Endothelial cell of umbilical vein (primary cell): Measurements from ENCODE around the gene CCNB3. TPM values are rescaled to one million over a fixed set of nuclear protein-coding genes. Genes with fewer than 3 reads are reported as not detected.

ENCODE experiments used
- BruUV-seq: library from RNA; stranded (reverse); fragments of 400-500 nt; replicated peaks from 2 replicates; lab custom pipeline; 2021; lab: Mats Ljungman, UMichigan
- CTCF ChIA-PET: fragments of 300-600, 350-600 bp; sonication (Branson Sonifier 250); formaldehyde crosslinking; loops from one replicate; lab custom pipeline; 2021; ENCODE audit warnings: antibody characterized with exemption, inconsistent platforms; lab: Charles Lee
- POLR2A ChIA-PET: fragments of 300-600, 350-600 bp; sonication (Branson Sonifier 250); formaldehyde crosslinking; loops from one replicate; lab custom pipeline; 2021; ENCODE audit warnings: antibody characterized with exemption, inconsistent platforms; lab: Charles Lee
- DNase-seq: peaks from one replicate; pipeline ENCODE4 v3.0.0-alpha.2; 2011; ENCODE audit warnings: low read depth, low spot score
- FAIRE-seq: peaks from 2 replicates; lab custom pipeline; 2011; peaks lifted over from hg19 to GRCh38; lab: Jason Lieb, UNC
- H2AFZ ChIP-seq: 2 replicates; pipeline ENCODE4 v1.6.0; 2012; ENCODE audit warnings: low read depth, low read length, control low read depth, inconsistent platforms
- H3K27ac ChIP-seq: 2 replicates; pipeline ENCODE4 v1.5.1; 2011; ENCODE audit warnings: low read depth, mild to moderate bottlenecking, control low read depth, low read length, moderate library complexity; ENCODE audit not compliant: insufficient read depth
- H3K27me3 ChIP-seq, 2 experiments: 2 replicates each; pipeline versions ENCODE4 v1.6.0 to v1.6.1; 2011; ENCODE audit warnings: low read length in 2 of 2, mixed read lengths in 1 of 2; ENCODE audit not compliant: control insufficient read depth in 2 of 2, insufficient read depth in 2 of 2
- H3K36me3 ChIP-seq, 2 experiments: 2 replicates in 1 of 2; 3 replicates in 1 of 2; pipeline ENCODE4 v1.5.1; 2011; ENCODE audit warnings: low read length in 2 of 2, mild to moderate bottlenecking in 1 of 2, moderate library complexity in 1 of 2; ENCODE audit not compliant: control insufficient read depth in 2 of 2, insufficient read depth in 2 of 2; ENCODE audit errors: extremely low read depth in 1 of 2
- H3K4me1 ChIP-seq: 3 replicates; pipeline ENCODE4 v1.5.1; 2011; ENCODE audit warnings: mild to moderate bottlenecking, low read length; ENCODE audit not compliant: control insufficient read depth, insufficient read depth; ENCODE audit errors: extremely low read depth
- H3K4me2 ChIP-seq: 2 replicates; pipeline ENCODE4 v1.6.1; 2011; ENCODE audit warnings: low read length, control low read depth, mixed read lengths; ENCODE audit not compliant: insufficient read depth
- H3K4me3 ChIP-seq, 3 experiments: fragments of 200-600 bp in 1 of 3; sonication (generic), shearing (Covaris generic) in 1 of 3; replicated peaks in 1 of 3; 2 replicates each; pipeline ENCODE4 v1.5.1; 2011 to 2016; ENCODE audit warnings: control low read depth in 3 of 3, low read length in 3 of 3, mild to moderate bottlenecking in 2 of 3, inconsistent platforms in 1 of 3, low read depth in 1 of 3, moderate library complexity in 1 of 3; ENCODE audit not compliant: insufficient read depth in 1 of 3
- H3K79me2 ChIP-seq: 2 replicates; pipeline ENCODE4 v1.6.0; 2012; ENCODE audit warnings: low read length, inconsistent platforms; ENCODE audit not compliant: control insufficient read depth, insufficient read depth
- H3K9ac ChIP-seq: replicated peaks from 2 replicates; pipeline ENCODE3; 2011; ENCODE audit warnings: low read length, control low read depth; ENCODE audit not compliant: insufficient read depth; ENCODE audit errors: extremely low read depth
- H3K9me1 ChIP-seq: replicated peaks from 3 replicates; pipeline ENCODE4 v1.6.0; 2011; ENCODE audit warnings: mild to moderate bottlenecking, low read length; ENCODE audit not compliant: control insufficient read depth, insufficient read depth; ENCODE audit errors: extremely low read depth
- H3K9me3 ChIP-seq: replicated peaks from 2 replicates; pipeline ENCODE4 v1.5.1; 2012; ENCODE audit warnings: low read length, inconsistent platforms; ENCODE audit not compliant: control insufficient read depth, insufficient read depth
- H4K20me1 ChIP-seq: replicated peaks from 2 replicates; pipeline ENCODE3; 2011; ENCODE audit warnings: mild to moderate bottlenecking, low read length; ENCODE audit not compliant: control insufficient read depth, insufficient read depth; ENCODE audit errors: extremely low read depth
- CTCF ChIP-seq, 2 donors: IDR thresholded peaks; 1 replicate in 1 of 2; 2 replicates in 1 of 2; pipeline ENCODE4 v1.5.1; 2011; ENCODE audit warnings: low read length in 2 of 2, mild to moderate bottlenecking in 2 of 2, moderate library complexity in 2 of 2, control low read depth in 1 of 2, inconsistent platforms in 1 of 2, low read depth in 1 of 2; ENCODE audit not compliant: insufficient read depth in 1 of 2; ENCODE audit errors: extremely low read depth in 1 of 2
- EZH2 ChIP-seq: IDR thresholded peaks from 2 replicates; pipeline ENCODE4 v1.6.1; 2012; ENCODE audit warnings: borderline replicate concordance, low read depth, mild to moderate bottlenecking, moderate library complexity, low read length, inconsistent platforms; ENCODE audit not compliant: severe bottlenecking
- FOS ChIP-seq: IDR thresholded peaks from 2 replicates; pipeline ENCODE4 v1.6.1; 2011; ENCODE audit warnings: mild to moderate bottlenecking, low read length, moderate library complexity, borderline replicate concordance; ENCODE audit not compliant: insufficient read depth
- GATA2 ChIP-seq: IDR thresholded peaks from 2 replicates; pipeline ENCODE4 v1.7.0; 2011; ENCODE audit warnings: low read depth, mild to moderate bottlenecking, moderate library complexity, mixed read lengths, low read length; ENCODE audit not compliant: insufficient read length, insufficient read depth
- JUN ChIP-seq: IDR thresholded peaks from 2 replicates; pipeline ENCODE4 v1.6.1; 2011; ENCODE audit warnings: borderline replicate concordance, low read depth; ENCODE audit not compliant: insufficient read length, insufficient read depth
- MAX ChIP-seq: IDR thresholded peaks from 2 replicates; pipeline ENCODE4 v1.6.1; 2011; ENCODE audit not compliant: insufficient read depth, insufficient read length
- MYC ChIP-seq: IDR thresholded peaks from one replicate; pipeline ENCODE4 v1.6.1; 2011; ENCODE audit warnings: mild to moderate bottlenecking, low read depth, low read length
- POLR2A ChIP-seq: IDR thresholded peaks from 2 replicates; pipeline ENCODE4 v1.6.1; 2012; ENCODE audit warnings: low read depth, mild to moderate bottlenecking, control low read depth, low read length
- POLR2AphosphoS5 ChIP-seq: IDR thresholded peaks from 2 replicates; pipeline ENCODE4 v1.6.1; 2012; ENCODE audit warnings: low read depth, mild to moderate bottlenecking, control low read depth, low read length, moderate library complexity; ENCODE audit not compliant: insufficient read depth
- dilution Hi-C: fragments of 300-500 bp; cut with MboI; formaldehyde crosslinking; loops from one replicate; pipeline ENCODE4 v1.15.0; 2019; ENCODE audit warnings: low sequenced_read_pairs; ENCODE audit not compliant: extremely low pct_ligation_motif_present
- intact Hi-C: fragments of 100-400 bp; cut with micrococcal nuclease; formaldehyde crosslinking; loops from one replicate; pipeline ENCODE4 v1.10.0; 2022
- polyA plus RNA-seq, 4 experiments: library from polyadenylated mRNA; depleted of rRNA in 3 of 4; stranded (reverse) in 3 of 4; unstranded in 1 of 4; fragments of >200 nt; gene quantifications; 2 replicates each; pipeline versions ENCODE4 v1.2.1 to v1.2.3, GENCODE V29; 2011 to 2012; ENCODE audit warnings: missing spikeins in 1 of 4
- total RNA-seq: library from RNA; stranded (reverse); gene quantifications from 2 replicates; pipeline ENCODE4 v1.2.3, GENCODE V29; 2021

Gene CCNB3
- total and polyA plus RNA-seq, 2 donors (not counting 3 experiments of a cell fraction or from before 2014, with no cell fraction given): 0.77 to 1.9 TPM

GRCh38 chrX:50333308-50333707, 128.7 kb downstream of the CCNB3 start:
- FAIRE-seq (no peak), DNase-seq (no peak)
- H3K36me3 ChIP-seq: no peaks in the 10 kb centered on the region
- no peaks in the 10 kb centered on the region for H3K4me1 ChIP-seq
- no peaks in the 10 kb centered on the region for H3K9me1 ChIP-seq
- H3K4me2 ChIP-seq: no peak overlapping the region
- H3K9ac ChIP-seq: no peak overlapping the region
- intact Hi-C loops: loop anchor here (10.0 kb wide), 1 partner anchor 351 kb away; no protein-coding TSS in a partner anchor
- CTCF ChIA-PET: interaction anchor here (1.0 kb wide), 1 partner anchor 247 kb away, joined by 5 read pairs; no protein-coding TSS in a partner anchor
- no peaks in the 10 kb centered on the region for H3K79me2 ChIP-seq
- H4K20me1 ChIP-seq: no peaks in the 10 kb centered on the region
- dilution Hi-C loops: no loop called here
- H3K4me3 ChIP-seq: no peak overlapping the region
- no peaks in the 10 kb centered on the region for H3K27me3 ChIP-seq
- H3K27ac ChIP-seq: no peak overlapping the region
- POLR2A ChIA-PET: no interaction called here
- BruUV-seq: no TSS peak
- no peak overlapping the region for H2AFZ ChIP-seq
- TF ChIP-seq CTCF (IDR thresholded peaks at IDR 0.05; ENCODE audit: extremely low read depth in 1 of 2, insufficient read depth in 1 of 2, low read depth in 1 of 2, low read length in 2 of 2) (no peak), EZH2 (no peak), POLR2AphosphoS5 (no peak), GATA2 (no peak), POLR2A (no peak), MAX (no peak), FOS (no peak), JUN (no peak), MYC (no peak)
- H3K9me3 ChIP-seq: no peaks in the 10 kb centered on the region
